ENCODE data around the gene BCDIN3D.

GRCh38 chr12:49821373-49822287 is 21.3 kb downstream of the BCDIN3D start:
- TF ChIP-seq ZNF274 (IDR thresholded peaks at IDR 0.05; ENCODE audit: borderline replicate concordance, low read depth, low read length) (no peak), NCOA4 (IDR thresholded peaks at IDR 0.05; ENCODE audit: partially characterized antibody) (no peak), EZH2 (IDR thresholded peaks at IDR 0.05; ENCODE audit: borderline replicate concordance, low read depth, low read length) (no peak), POU5F1 (IDR thresholded peaks at IDR 0.05; ENCODE audit: borderline replicate concordance, low read depth, low read length, partially characterized antibody) (no peak), ZFP1 (CRISPR knock-in tag; IDR thresholded peaks at IDR 0.05) (no peak)
- TF ChIP-seq, protein P1, sequence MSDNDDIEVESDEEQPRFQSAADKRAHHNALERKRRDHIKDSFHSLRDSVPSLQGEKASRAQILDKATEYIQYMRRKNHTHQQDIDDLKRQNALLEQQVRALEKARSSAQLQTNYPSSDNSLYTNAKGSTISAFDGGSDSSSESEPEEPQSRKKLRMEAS (CRISPR knock-in tag; IDR thresholded peaks at IDR 0.05) = peak; percentile 34; the same call in 1 of the 2 replicates
